NCI-H2029 treated with DMSO at 0.1 percent for 48 hours (cell line): ENCODE results near the gene SPNS1.
"Not testable (repeated sequence)": the region's sequence is repeated elsewhere in the genome, so short reads cannot be mapped to it uniquely, and the experiment has no call there.

Experiments
- DNase-seq: peaks from one replicate; lab custom pipeline; 2025; lab: John Stamatoyannopoulos, UW

The SPNS1 gene, protein sequence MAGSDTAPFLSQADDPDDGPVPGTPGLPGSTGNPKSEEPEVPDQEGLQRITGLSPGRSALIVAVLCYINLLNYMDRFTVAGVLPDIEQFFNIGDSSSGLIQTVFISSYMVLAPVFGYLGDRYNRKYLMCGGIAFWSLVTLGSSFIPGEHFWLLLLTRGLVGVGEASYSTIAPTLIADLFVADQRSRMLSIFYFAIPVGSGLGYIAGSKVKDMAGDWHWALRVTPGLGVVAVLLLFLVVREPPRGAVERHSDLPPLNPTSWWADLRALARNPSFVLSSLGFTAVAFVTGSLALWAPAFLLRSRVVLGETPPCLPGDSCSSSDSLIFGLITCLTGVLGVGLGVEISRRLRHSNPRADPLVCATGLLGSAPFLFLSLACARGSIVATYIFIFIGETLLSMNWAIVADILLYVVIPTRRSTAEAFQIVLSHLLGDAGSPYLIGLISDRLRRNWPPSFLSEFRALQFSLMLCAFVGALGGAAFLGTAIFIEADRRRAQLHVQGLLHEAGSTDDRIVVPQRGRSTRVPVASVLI

DNA sequence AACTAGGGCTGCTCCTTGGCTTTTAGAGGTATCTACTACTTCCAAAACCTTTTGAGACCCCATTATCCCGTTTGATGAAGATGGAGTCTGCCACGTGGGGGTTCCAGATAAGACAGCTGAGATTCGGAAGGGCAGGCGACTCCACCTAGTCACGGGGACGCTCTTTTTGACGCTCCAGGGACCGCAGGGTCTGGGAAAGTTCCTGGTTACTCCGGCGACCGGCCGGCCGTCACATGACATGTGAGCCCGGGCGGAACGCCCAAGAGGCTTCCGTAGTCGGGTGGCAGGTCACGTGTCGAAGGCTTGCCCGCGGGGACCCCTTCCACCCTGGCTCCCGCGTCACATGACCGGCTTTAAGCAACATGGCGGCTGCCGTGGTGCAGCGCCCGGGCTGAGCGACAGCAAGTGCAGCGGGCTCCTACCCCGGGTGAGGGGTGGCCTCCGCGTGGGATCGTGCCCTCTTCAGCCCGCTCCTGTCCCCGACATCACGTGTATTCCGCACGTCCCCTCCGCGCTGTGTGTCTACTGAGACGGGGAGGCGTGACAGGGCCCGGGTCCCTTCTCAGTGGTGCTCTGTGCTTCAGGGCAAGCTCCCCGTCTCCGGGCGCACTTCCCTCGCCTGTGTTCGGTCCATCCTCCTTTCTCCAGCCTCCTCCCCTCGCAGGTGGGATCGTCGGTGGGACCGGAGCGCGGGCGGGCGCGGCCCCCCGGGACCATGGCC is at the start of gene SPNS1:
SPNS1 (plus strand) TSS at position 342 of the 721 bp plus-strand sequence; CDS start at position 716, 374 bp downstream.
- peak; percentile 67 for DNase-seq

GRCh38 chr16:28925386-28926228 is 49.0 kb upstream of the SPNS1 start:
- no peak for DNase-seq

DNA sequence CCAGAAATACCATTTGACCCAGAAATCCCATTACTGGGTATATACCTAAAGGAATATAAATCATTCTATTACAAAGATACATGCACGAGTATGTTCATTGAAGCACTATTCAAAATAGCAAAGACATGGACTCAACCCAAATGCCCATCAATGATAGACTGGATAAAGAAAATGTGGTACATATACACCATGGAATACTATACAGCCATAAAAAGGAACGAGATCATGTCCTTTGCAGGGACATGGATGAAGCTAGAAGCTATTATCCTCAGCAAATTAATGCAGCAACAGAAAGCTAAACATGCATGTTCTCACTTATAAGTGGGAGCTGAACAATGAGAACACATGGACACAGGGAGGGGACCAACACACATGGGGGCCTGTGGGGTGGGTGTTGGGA is 48.3 kb upstream of the SPNS1 start:
- DNase-seq: not testable (repeated sequence)

- DNase-seq: no peak
Observed at GRCh38 chr16:28927815-28928214, 46.8 kb upstream of the SPNS1 start.

DNA sequence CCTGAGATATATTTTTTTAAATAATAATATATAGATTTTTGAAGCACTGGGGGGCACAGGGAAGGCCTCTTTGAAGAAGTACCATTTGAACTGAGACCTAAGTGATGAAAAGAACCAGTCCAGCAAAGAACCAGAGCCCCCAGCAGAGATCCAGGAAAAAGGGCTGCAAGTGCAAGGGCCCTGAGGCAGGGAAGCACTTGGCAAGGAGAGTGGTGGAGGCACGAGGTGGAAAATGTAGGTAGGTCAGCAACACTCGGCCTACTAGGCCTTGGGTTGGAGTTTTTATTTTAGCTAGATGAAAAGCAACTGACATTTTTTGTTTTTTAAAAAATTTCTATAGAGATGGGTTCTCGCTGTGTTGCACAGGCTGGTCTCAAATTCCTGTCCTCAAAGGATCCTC is 44.4 kb upstream of the SPNS1 start:
- no peak for DNase-seq

DNA sequence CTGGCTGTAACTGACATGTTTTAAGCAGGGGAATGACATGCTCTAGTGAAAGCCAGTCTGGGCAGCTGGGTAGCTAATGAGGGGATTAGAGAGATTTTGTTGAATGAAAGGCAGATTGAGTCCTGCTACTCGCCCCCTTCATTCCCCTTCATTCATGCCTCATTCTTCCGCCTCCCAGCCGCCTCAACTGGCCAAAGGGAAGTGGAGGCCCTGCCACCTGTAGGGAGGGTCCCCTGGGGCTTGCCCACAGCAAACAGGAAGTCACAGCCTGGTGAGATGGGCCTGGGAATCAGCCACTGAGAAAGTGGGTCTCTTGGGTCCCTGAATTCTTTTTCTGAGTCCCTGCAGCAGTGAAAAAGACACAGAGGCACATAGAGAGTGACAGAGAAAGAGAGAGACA is 43.9 kb upstream of the SPNS1 start:
- DNase-seq: no peak

DNA sequence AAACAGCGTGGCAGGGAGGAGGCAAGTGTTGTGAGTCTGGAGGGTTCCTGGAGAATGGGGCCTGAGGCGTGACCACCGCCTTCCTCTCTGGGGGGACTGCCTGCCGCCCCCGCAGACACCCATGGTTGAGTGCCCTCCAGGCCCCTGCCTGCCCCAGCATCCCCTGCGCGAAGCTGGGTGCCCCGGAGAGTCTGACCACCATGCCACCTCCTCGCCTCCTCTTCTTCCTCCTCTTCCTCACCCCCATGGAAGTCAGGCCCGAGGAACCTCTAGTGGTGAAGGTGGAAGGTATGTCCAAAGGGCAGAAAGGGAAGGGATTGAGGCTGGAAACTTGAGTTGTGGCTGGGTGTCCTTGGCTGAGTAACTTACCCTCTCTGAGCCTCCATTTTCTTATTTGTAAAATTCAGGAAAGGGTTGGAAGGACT is 42.8 kb upstream of the SPNS1 start, which contains the start of gene CD19:
CD19 (plus strand) TSS at position 171 of the 425 bp plus-strand sequence; CDS start at position 201, 30 bp downstream.
- DNase-seq: no peak

DNA sequence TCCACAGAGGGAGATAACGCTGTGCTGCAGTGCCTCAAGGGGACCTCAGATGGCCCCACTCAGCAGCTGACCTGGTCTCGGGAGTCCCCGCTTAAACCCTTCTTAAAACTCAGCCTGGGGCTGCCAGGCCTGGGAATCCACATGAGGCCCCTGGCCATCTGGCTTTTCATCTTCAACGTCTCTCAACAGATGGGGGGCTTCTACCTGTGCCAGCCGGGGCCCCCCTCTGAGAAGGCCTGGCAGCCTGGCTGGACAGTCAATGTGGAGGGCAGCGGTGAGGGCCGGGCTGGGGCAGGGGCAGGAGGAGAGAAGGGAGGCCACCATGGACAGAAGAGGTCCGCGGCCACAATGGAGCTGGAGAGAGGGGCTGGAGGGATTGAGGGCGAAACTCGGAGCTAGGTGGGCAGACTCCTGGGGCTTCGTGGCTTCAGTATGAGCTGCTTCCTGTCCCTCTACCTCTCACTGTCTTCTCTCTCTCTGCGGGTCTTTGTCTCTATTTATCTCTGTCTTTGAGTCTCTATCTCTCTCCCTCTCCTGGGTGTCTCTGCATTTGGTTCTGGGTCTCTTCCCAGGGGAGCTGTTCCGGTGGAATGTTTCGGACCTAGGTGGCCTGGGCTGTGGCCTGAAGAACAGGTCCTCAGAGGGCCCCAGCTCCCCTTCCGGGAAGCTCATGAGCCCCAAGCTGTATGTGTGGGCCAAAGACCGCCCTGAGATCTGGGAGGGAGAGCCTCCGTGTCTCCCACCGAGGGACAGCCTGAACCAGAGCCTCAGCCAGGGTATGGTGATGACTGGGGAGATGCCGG is 42.0 kb upstream of the SPNS1 start:
- DNase-seq: no peak

- DNase-seq: no peak
Observed at GRCh38 chr16:28933171-28933570, 41.4 kb upstream of the SPNS1 start.

DNA sequence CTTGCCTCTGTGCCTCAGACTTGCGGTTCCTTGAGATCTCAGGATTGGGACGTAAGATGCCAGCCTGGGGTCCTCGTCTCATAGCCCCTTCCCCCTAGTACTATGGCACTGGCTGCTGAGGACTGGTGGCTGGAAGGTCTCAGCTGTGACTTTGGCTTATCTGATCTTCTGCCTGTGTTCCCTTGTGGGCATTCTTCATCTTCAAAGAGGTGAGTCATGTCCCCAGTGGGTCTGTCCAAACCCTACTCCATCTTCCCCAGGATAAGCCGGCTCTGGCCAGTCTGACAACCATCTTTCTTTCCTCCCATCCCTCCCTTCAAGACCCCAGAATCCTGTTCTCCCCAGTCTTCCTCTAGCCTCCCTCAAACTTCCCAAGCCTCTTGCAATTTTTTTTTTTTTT is 39.2 kb upstream of the SPNS1 start:
- DNase-seq: no peak

GRCh38 chr16:28935924-28936783 is 38.4 kb upstream of the SPNS1 start:
- DNase-seq: peak; percentile 70

GRCh38 chr16:28936784-28937155 is 37.8 kb upstream of the SPNS1 start:
- no peak for DNase-seq

DNA sequence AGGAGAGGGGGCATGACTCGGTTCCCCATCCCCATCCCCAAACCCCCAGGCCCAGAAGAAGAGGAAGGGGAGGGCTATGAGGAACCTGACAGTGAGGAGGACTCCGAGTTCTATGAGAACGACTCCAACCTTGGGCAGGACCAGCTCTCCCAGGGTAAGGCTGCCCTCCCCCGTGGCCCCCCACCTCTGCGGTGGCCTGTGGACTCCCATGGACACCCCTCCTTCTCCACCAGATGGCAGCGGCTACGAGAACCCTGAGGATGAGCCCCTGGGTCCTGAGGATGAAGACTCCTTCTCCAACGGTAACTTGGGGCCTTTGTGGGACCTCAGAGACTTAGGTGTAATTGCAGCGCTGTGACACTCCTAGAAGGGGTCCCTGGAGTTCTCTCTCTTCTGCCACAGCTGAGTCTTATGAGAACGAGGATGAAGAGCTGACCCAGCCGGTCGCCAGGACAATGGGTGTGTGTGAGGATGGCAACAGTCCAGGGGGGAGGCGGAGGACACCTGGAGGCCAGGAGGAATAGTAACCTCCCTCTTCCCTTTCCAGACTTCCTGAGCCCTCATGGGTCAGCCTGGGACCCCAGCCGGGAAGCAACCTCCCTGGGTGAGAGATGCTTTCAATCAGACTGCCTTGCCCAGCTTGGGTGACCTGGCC is 37.2 kb upstream of the SPNS1 start:
- DNase-seq: no peak

- no peak for DNase-seq
Observed at GRCh38 chr16:28938721-28939120, 35.9 kb upstream of the SPNS1 start.

DNA sequence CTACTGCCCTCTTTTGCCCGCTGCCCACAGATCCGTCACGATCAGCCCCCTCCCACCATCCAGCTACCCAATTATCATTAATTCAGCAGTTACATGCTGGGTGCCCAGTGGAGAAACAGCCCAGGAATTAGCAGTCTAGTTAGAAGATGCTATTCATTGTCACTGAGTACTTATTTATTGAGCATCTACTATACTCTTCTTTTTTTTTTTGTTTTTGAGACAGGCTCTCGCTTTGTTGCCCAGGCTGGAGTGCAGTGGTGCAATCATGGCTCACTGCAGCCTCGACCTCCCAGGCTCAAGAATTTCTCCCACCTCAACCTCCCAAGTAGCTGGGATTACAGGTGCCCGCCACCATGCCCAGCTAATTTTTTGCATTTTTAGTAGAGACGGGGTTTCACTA is 34.8 kb upstream of the SPNS1 start:
- DNase-seq: not testable (repeated sequence)

GRCh38 chr16:28943281-28943680 is 31.3 kb upstream of the SPNS1 start:
- no peak for DNase-seq

DNA sequence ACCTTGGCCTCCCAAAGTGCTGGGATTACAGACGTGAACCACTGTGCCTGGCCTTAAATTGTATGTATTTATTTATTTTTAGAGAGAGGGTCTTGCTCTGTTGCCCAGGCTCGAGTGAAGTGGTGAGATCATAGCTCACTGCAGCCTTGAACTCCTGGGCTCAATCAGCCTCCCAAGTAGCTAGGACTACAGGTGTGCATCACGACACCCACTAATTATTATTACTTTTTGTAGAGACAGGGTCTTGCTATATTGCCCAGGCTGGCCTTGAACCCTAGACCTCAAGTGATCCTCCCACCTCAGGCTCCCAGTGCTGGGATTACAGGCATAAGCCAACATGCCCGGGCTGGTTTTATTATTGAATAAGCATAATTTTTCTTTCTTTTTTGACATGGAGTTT is 27.9 kb upstream of the SPNS1 start:
- no peak for DNase-seq

GRCh38 chr16:28950648-28951409 is 23.7 kb upstream of the SPNS1 start, which contains the start of gene NFATC2IP:
Gene NFATC2IP (plus strand): TSS chr16:28950937. CDS start chr16:28951012, 75 bp downstream.
- peak; percentile 98 for DNase-seq
